GM12864 (cell line): ENCODE results near the gene NPHP4.

ENCODE experiments used
- DNase-seq: peaks from one replicate; pipeline ENCODE4 v3.0.0-alpha.2; 2011; ENCODE audit warnings: low read depth
- H3K4me3 ChIP-seq: 2 replicates; pipeline ENCODE4 v1.5.1; 2011; ENCODE audit warnings: mild to moderate bottlenecking, low read depth, low read length, control low read depth
- TF ChIP-seq, protein P1 (sequence below): IDR thresholded peaks from 2 replicates; pipeline ENCODE4 v1.5.1; 2011; ENCODE audit warnings: low read depth, mild to moderate bottlenecking, moderate library complexity, low read length, control low read depth, inconsistent platforms; ENCODE audit errors: missing control alignments

Gene NPHP4

DNA sequence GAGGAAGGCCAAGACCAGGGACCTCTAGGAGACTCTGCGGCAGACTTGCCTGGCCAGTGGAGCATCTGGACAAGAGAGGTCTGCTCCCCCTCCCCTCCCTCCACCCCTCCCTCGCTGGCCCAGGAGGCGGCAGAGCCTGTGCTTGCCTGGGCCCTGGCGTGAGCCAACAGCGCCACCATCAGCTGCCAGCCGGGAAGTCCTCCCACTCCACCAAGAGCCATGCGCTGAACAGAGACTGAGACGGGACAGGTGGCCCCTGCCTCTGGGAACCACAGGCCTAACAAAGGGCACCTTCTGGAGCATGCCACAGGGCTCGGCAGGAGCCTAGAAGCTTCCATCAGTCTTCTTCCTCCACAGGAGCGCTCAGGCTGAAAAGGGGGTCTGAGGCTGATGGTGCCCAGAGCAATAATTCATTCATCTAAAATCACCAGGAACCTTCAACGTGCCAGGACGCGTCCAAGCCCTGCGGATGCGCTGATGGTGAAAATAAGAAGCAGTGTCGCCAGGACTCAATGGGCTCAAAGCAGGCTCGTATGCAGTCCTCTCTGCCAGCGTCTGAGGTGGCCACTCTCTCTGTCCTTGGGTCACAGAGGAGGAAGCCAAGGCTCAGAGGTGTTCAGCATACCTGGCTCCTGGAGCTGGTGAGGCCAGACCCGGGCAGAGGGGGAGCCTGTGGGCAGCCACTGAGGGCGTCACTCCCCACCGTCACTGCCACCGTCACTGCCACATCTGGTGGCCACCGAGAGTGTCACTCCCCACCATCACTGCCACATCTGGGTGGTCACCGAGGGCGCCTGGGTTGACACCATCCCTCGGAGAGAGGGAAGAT lies 161.2 kb downstream of the NPHP4 start:
- DNase-seq: no peak
- TF ChIP-seq, protein P1, sequence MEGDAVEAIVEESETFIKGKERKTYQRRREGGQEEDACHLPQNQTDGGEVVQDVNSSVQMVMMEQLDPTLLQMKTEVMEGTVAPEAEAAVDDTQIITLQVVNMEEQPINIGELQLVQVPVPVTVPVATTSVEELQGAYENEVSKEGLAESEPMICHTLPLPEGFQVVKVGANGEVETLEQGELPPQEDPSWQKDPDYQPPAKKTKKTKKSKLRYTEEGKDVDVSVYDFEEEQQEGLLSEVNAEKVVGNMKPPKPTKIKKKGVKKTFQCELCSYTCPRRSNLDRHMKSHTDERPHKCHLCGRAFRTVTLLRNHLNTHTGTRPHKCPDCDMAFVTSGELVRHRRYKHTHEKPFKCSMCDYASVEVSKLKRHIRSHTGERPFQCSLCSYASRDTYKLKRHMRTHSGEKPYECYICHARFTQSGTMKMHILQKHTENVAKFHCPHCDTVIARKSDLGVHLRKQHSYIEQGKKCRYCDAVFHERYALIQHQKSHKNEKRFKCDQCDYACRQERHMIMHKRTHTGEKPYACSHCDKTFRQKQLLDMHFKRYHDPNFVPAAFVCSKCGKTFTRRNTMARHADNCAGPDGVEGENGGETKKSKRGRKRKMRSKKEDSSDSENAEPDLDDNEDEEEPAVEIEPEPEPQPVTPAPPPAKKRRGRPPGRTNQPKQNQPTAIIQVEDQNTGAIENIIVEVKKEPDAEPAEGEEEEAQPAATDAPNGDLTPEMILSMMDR: peak; percentile 30
- no peak overlapping the region for H3K4me3 ChIP-seq

DNA sequence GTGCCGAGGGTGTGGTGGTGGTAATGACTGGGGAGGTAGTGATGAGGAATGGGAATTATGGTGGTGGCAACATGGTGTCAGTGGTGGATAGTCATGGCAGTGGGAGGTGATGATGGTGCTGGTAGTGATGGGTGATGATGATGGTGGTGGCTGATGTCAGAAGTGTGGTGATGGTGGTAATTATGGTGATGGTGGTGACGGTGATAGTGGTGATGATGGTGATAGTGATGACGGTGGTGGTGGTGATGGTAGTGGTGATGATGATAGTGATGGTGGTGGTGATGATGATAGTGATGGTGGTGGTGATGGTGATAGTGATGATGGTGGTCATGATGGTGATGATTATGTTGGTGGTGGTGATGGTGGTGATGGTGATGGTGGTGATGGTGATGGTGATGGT lies 162.8 kb downstream of the NPHP4 start:
- DNase-seq: no peak
- H3K4me3 ChIP-seq: no peak overlapping the region
- TF ChIP-seq, protein P1: no peak

DNA sequence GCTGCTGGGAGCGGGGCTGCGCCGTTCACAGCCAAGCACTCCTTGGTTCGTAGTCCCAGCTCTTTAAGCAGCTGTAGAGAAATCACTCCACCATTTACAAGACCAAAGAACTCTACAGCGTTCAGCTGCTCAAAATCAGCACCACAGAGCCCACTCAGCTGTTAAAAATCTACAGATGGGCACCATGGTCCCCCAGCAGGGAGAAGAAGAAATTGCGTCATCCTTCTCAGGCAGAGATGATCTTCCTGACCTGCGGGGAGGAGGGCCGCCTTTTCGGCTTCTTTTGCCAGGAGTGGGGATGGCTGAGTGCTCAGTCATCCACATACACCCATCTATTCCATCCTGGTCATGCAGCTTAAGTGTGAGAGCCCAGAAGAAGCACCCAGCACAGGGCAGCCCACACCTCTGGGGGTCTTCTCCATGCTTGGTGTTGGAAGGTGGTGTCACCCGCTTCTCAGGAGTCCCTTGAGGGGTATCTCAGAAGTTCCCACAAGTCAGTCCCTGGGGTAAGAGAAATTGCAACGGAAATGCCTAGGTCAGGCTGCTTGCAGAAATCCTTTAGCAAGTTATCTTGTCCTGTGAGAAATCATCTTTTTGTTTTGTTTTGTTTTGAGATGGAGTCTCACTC lies 163.8 kb downstream of the NPHP4 start:
- TF ChIP-seq, protein P1: no peak
- H3K4me3 ChIP-seq: no peak overlapping the region

DNA sequence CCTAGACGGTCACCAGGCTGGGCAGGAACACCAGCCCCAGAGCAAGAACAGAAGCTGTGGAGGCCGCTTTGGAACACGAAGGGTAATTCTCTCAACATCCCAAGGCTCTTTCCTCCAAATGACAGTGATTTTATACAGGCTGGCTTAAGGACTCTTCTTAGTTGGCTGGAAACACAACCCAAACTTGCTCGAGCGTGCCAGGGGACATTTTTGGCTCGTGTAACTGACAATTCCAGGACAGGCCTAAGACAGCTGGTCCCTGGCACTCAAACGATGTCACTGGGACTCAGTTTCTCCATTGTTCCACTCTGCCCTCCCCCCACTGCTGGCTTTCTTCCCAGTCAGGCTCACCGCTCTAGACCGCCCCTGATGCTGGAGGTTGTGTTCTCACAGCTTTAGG lies 164.7 kb downstream of the NPHP4 start:
- TF ChIP-seq, protein P1: no peak
- no peak for DNase-seq
- no peak overlapping the region for H3K4me3 ChIP-seq

More for the DNA sequence above, 163.8 kb downstream of the NPHP4 start:
- no peak for DNase-seq

DNA sequence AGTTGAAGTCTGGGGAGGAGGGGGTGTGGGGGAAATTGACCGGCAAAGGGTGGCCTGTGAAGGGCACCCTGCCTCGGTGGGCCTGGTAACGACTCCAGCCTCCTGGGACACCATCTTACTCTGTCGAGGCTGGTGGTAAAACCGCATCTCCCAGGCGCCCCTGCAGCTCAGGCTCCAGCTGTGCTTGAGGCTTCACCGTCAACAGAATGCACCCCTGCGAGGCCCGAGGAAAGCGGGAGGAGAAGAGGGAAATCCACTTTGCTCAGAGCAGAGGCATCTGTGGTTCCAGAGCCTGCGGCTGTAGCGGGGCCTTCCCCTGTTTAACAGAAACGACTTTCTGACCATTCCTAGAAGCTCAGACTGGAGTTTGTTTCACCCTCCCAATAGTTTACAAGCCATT lies 165.6 kb downstream of the NPHP4 start:
- DNase-seq: no peak
- no peak overlapping the region for H3K4me3 ChIP-seq
- TF ChIP-seq, protein P1: no peak

DNA sequence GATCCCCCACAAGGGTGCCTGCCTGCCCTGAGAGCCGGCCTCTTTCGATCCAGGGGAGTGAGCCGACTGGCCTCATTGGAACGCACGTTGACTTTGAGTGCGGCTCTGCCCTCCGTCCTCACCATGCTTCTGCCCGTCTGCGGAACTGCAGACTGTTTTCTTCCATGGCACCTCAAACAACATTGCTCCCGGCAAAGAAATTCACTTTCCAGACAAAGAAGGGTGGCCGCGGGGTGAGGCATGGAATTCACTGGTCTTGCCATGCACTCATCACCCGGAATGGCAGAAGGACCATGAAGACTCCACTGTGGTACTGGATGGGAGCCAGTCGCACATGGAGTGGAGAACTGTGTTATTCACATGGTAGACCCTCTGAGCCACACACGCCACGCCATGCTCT lies 169.5 kb downstream of the NPHP4 start:
- TF ChIP-seq, protein P1: no peak
- no peak overlapping the region for H3K4me3 ChIP-seq
- DNase-seq: no peak
